Tibial nerve (tissue), 4 donors: ENCODE measurements around the gene ZFP42. TPM values are rescaled to one million over a fixed set of nuclear protein-coding genes. Genes with fewer than 3 reads are reported as not detected.

ENCODE experiments used
- DNase-seq, 2 donors: peaks; one replicate each; pipeline ENCODE4 v3.0.0-alpha.2; 2019; ENCODE audit warnings: low spot score in 2 of 2
- H3K27ac ChIP-seq, 4 donors: fragments of 200-600 bp; sonication (generic) in 3 of 4; one replicate each; pipeline ENCODE4 v1.5.1; 2017 to 2019; ENCODE audit warnings: mild to moderate bottlenecking in 1 of 4
- H3K27me3 ChIP-seq, 2 donors: fragments of 200-600 bp; sonication (generic) in 1 of 2; one replicate each; pipeline versions ENCODE4 v1.5.1 to v1.6.0; 2017 to 2019
- H3K36me3 ChIP-seq, 3 donors: fragments of 200-600 bp; sonication (generic); one replicate each; pipeline ENCODE4 v1.5.1; 2018 to 2019
- H3K4me1 ChIP-seq, 4 donors: fragments of 200-600 bp; sonication (generic) in 3 of 4; one replicate each; pipeline ENCODE4 v1.5.1; 2017 to 2019
- H3K4me3 ChIP-seq, 4 donors: fragments of 200-600 bp; sonication (generic) in 3 of 4; one replicate each; pipeline ENCODE4 v1.5.1; 2017 to 2019; ENCODE audit warnings: mild to moderate bottlenecking in 1 of 4, moderate library complexity in 1 of 4
- H3K9me3 ChIP-seq, 4 donors: fragments of 200-600 bp; sonication (generic) in 3 of 4; one replicate each; pipeline ENCODE4 v1.5.1; 2017 to 2019
- CTCF ChIP-seq, 5 experiments: fragments of 200-600 bp in 3 of 5; fragments of 450-650 bp in 2 of 5; sonication (generic) in 3 of 5; IDR thresholded peaks; one replicate each; pipeline ENCODE4 v1.5.1; 2016 to 2019; ENCODE audit warnings: antibody characterized with exemption in 5 of 5, mild to moderate bottlenecking in 3 of 5, moderate library complexity in 2 of 5
- EP300 ChIP-seq, 2 donors: sonication (generic); formaldehyde crosslinking; IDR thresholded peaks; one replicate each; pipeline ENCODE4 v1.6.1; 2017; ENCODE audit warnings: antibody characterized with exemption in 2 of 2, mild to moderate bottlenecking in 1 of 2
- POLR2A ChIP-seq, 2 donors: fragments of 450-650 bp; IDR thresholded peaks; one replicate each; pipeline ENCODE4 v1.6.1; 2017; ENCODE audit warnings: antibody characterized with exemption in 2 of 2, mild to moderate bottlenecking in 2 of 2, moderate library complexity in 2 of 2
- WGBS, 2 donors: methylation state at CpG; one replicate each; pipeline ENCODE4 v1.1.5; 2018; 5-methylcytosine and 5-hydroxymethylcytosine counted together
- total RNA-seq, 4 donors: library from RNA; depleted of rRNA; stranded (reverse); fragments of >200 nt; gene quantifications; one replicate each; pipeline ENCODE4 v1.1.0, GENCODE V29; 2016

The ZFP42 gene
- total RNA-seq, 4 donors from 2014 or later: not detected

GRCh38 chr4:188008377-188008776 lies 12.8 kb downstream of the ZFP42 start:
- H3K36me3 ChIP-seq: no peaks in the 10 kb centered on the region
- no peak overlapping the region for H3K4me3 ChIP-seq
- H3K4me1 ChIP-seq: no peaks in the 10 kb centered on the region
- no peaks in the 10 kb centered on the region for H3K9me3 ChIP-seq
- no peak for DNase-seq
- WGBS, 2 donors: 50 to 51% methylated on average over 8 of the region's 8 CpGs
- TF ChIP-seq POLR2A (IDR thresholded peaks at IDR 0.05) (no peak), EP300 (IDR thresholded peaks at IDR 0.05) (no peak), CTCF (IDR thresholded peaks at IDR 0.05) (no peak)
- no peaks in the 10 kb centered on the region for H3K27me3 ChIP-seq
- H3K27ac ChIP-seq: no peak overlapping the region

GRCh38 chr4:188012426-188012945 lies 16.9 kb downstream of the ZFP42 start:
- H3K27me3 ChIP-seq: no peaks in the 10 kb centered on the region

GRCh38 chr4:188015025-188015940 lies 19.7 kb downstream of the ZFP42 start:
- no peak overlapping the region for H3K4me3 ChIP-seq
- no peaks in the 10 kb centered on the region for H3K4me1 ChIP-seq
- no peak for DNase-seq
- 52% methylated on average over 14 of the region's 14 CpGs for WGBS, 2 donors
- no peak overlapping the region for H3K27ac ChIP-seq
- no peaks in the 10 kb centered on the region for H3K36me3 ChIP-seq
- H3K9me3 ChIP-seq: no peaks in the 10 kb centered on the region
- H3K27me3 ChIP-seq: no peaks in the 10 kb centered on the region
- no peak for TF ChIP-seq CTCF (IDR thresholded peaks at IDR 0.05)
- TF ChIP-seq POLR2A (IDR thresholded peaks at IDR 0.05): no peak
- TF ChIP-seq EP300 (IDR thresholded peaks at IDR 0.05): no peak

More at GRCh38 chr4:188012426-188012945, 16.9 kb downstream of the ZFP42 start:
- DNase-seq: no peak
- Histone ChIP-seq H3K27ac (no peak overlapping the region), H3K9me3 (no peaks in the 10 kb centered on the region), H3K36me3 (no peaks in the 10 kb centered on the region), H3K4me3 (no peak overlapping the region), H3K4me1 (no peaks in the 10 kb centered on the region)
- TF ChIP-seq EP300 (IDR thresholded peaks at IDR 0.05): no peak
- no peak for TF ChIP-seq CTCF (IDR thresholded peaks at IDR 0.05)
- no peak for TF ChIP-seq POLR2A (IDR thresholded peaks at IDR 0.05)
- 86 to 87% methylated on average over 7 of the region's 7 CpGs for WGBS, 2 donors

GRCh38 chr4:188016754-188017153 lies 21.2 kb downstream of the ZFP42 start:
- Histone ChIP-seq H3K4me3 (no peak overlapping the region), H3K36me3 (no peaks in the 10 kb centered on the region), H3K9me3 (no peaks in the 10 kb centered on the region), H3K27me3 (no peaks in the 10 kb centered on the region), H3K27ac (no peak overlapping the region), H3K4me1 (no peaks in the 10 kb centered on the region)
- TF ChIP-seq EP300 (IDR thresholded peaks at IDR 0.05): no peak
- TF ChIP-seq POLR2A (IDR thresholded peaks at IDR 0.05): no peak
- TF ChIP-seq CTCF (IDR thresholded peaks at IDR 0.05): no peak
- no peak for DNase-seq
- WGBS, 2 donors: 19 to 29% methylated on average over 7 of the region's 7 CpGs

- H3K36me3 ChIP-seq: no peaks in the 10 kb centered on the region
- no peaks in the 10 kb centered on the region for H3K4me1 ChIP-seq
- H3K27me3 ChIP-seq: no peaks in the 10 kb centered on the region
- 82 to 83% methylated on average over 6 of the region's 6 CpGs for WGBS, 2 donors
- H3K9me3 ChIP-seq: no peaks in the 10 kb centered on the region
- no peak for DNase-seq
- H3K4me3 ChIP-seq: no peak overlapping the region
- H3K27ac ChIP-seq: no peak overlapping the region
- no peak for TF ChIP-seq CTCF (IDR thresholded peaks at IDR 0.05)
- no peak for TF ChIP-seq POLR2A (IDR thresholded peaks at IDR 0.05)
- TF ChIP-seq EP300 (IDR thresholded peaks at IDR 0.05): no peak
These were observed 22.7 kb downstream of the ZFP42 start for GRCh38 chr4:188018262-188018661.
